ENCODE results near the gene CTSZ. TPM values are rescaled to one million over a fixed set of nuclear protein-coding genes. Genes with fewer than 3 reads are reported as not detected.

CTSZ gene
- total and polyA plus RNA-seq, 5 donors = 136 to 166 (median 147) TPM

- 76% methylated on average over 3 of the region's 3 CpGs for WGBS
- Histone ChIP-seq H3K27ac (ENCODE audit: low read length) (peak overlapping the region; percentile 13), H3K4me1 (ENCODE audit: control insufficient read depth, insufficient read depth, low read length) (peaks cover 9% of the 10 kb centered on the region), H3K9me3 (ENCODE audit: control insufficient read depth, low read length) (no peaks in the 10 kb centered on the region), H3K4me3 (ENCODE audit: low read length) (peak overlapping the region; percentile 76), H3K27me3 (ENCODE audit: control insufficient read depth, insufficient read depth) (no peaks in the 10 kb centered on the region)
- no peak for DNase-seq
- ATAC-seq = no peak
- intact Hi-C loops (cut with DNase I) = no loop called here
These were observed 1.4 kb downstream of the CTSZ start for GRCh38 chr20:59005523-59006166.

- peak; percentile 63 to 71 for ATAC-seq
- intact Hi-C loops (cut with DNase I) = no loop called here
- H3K27ac ChIP-seq (ENCODE audit: low read length) = no peak overlapping the region
- H3K27me3 ChIP-seq (ENCODE audit: control insufficient read depth, insufficient read depth) = no peaks in the 10 kb centered on the region
- no peaks in the 10 kb centered on the region for H3K9me3 ChIP-seq (ENCODE audit: control insufficient read depth, low read length)
- peaks cover 9% of the 10 kb centered on the region for H3K4me1 ChIP-seq (ENCODE audit: control insufficient read depth, insufficient read depth, low read length)
- H3K4me3 ChIP-seq (ENCODE audit: low read length) = no peak overlapping the region
- WGBS = 41% methylated on average over 17 of the region's 17 CpGs
- peak; percentile 61 to 87 (median 86) for DNase-seq
These were observed 2.1 kb downstream of the CTSZ start for GRCh38 chr20:59004763-59005522.

GRCh38 chr20:59004493-59004762, 2.6 kb downstream of the CTSZ start:
- Histone ChIP-seq H3K27ac (ENCODE audit: low read length) (no peak overlapping the region), H3K4me1 (ENCODE audit: control insufficient read depth, insufficient read depth, low read length) (peaks cover 9% of the 10 kb centered on the region), H3K9me3 (ENCODE audit: control insufficient read depth, low read length) (no peaks in the 10 kb centered on the region), H3K4me3 (ENCODE audit: low read length) (no peak overlapping the region), H3K27me3 (ENCODE audit: control insufficient read depth, insufficient read depth) (no peaks in the 10 kb centered on the region)
- DNase-seq (peak; percentile 48 to 86 (median 80)), ATAC-seq (no peak)
- 58% methylated on average over 4 of the region's 4 CpGs for WGBS
- intact Hi-C loops (cut with DNase I) = no loop called here

- Histone ChIP-seq H3K4me1 (ENCODE audit: control insufficient read depth, insufficient read depth, low read length) (peaks cover 9% of the 10 kb centered on the region), H3K27ac (ENCODE audit: low read length) (no peak overlapping the region)
- DNase-seq = no peak
These were observed 3.1 kb downstream of the CTSZ start for GRCh38 chr20:59003836-59004492.

GRCh38 chr20:59002874-59003399, 4.1 kb downstream of the CTSZ start:
- H3K27me3 ChIP-seq (ENCODE audit: control insufficient read depth, insufficient read depth) = no peaks in the 10 kb centered on the region
- WGBS = 86% methylated on average over 17 of the region's 17 CpGs
- DNase-seq (no peak), ATAC-seq (no peak)
- H3K27ac ChIP-seq (ENCODE audit: low read length) = no peak overlapping the region
- no peak overlapping the region for H3K4me3 ChIP-seq (ENCODE audit: low read length)
- no peaks in the 10 kb centered on the region for H3K9me3 ChIP-seq (ENCODE audit: control insufficient read depth, low read length)
- intact Hi-C loops (cut with DNase I) = no loop called here
- H3K4me1 ChIP-seq (ENCODE audit: control insufficient read depth, insufficient read depth, low read length) = peaks cover 9% of the 10 kb centered on the region

More at GRCh38 chr20:59003836-59004492, 3.1 kb downstream of the CTSZ start:
- WGBS = 86% methylated on average over 16 of the region's 16 CpGs
- H3K27me3 ChIP-seq (ENCODE audit: control insufficient read depth, insufficient read depth) = no peaks in the 10 kb centered on the region
- intact Hi-C loops (cut with DNase I) = no loop called here
- ATAC-seq = no peak
- no peak overlapping the region for H3K4me3 ChIP-seq (ENCODE audit: low read length)
- H3K9me3 ChIP-seq (ENCODE audit: control insufficient read depth, low read length) = no peaks in the 10 kb centered on the region

GRCh38 chr20:59002388-59002787, 4.7 kb downstream of the CTSZ start:
- WGBS = 79% methylated on average over 8 of the region's 8 CpGs
- H3K27me3 ChIP-seq (ENCODE audit: control insufficient read depth, insufficient read depth) = no peaks in the 10 kb centered on the region
- H3K9me3 ChIP-seq (ENCODE audit: control insufficient read depth, low read length) = no peaks in the 10 kb centered on the region
- ATAC-seq = no peak
- no peak for DNase-seq
- peaks cover 9% of the 10 kb centered on the region for H3K4me1 ChIP-seq (ENCODE audit: control insufficient read depth, insufficient read depth, low read length)
- H3K4me3 ChIP-seq (ENCODE audit: low read length) = no peak overlapping the region
- intact Hi-C loops (cut with DNase I) = no loop called here
- no peak overlapping the region for H3K27ac ChIP-seq (ENCODE audit: low read length)

GRCh38 chr20:59001449-59002171, 5.4 kb downstream of the CTSZ start:
- DNase-seq (no peak), ATAC-seq (no peak)
- Histone ChIP-seq H3K9me3 (ENCODE audit: control insufficient read depth, low read length) (no peaks in the 10 kb centered on the region), H3K27me3 (ENCODE audit: control insufficient read depth, insufficient read depth) (no peaks in the 10 kb centered on the region), H3K4me1 (ENCODE audit: control insufficient read depth, insufficient read depth, low read length) (peaks cover 9% of the 10 kb centered on the region), H3K27ac (ENCODE audit: low read length) (no peak overlapping the region), H3K4me3 (ENCODE audit: low read length) (no peak overlapping the region)
- intact Hi-C loops (cut with DNase I) = no loop called here
- 87% methylated on average over 27 of the region's 27 CpGs for WGBS

- Histone ChIP-seq H3K4me1 (ENCODE audit: control insufficient read depth, insufficient read depth, low read length) (peaks cover 9% of the 10 kb centered on the region), H3K27ac (ENCODE audit: low read length) (no peak overlapping the region), H3K27me3 (ENCODE audit: control insufficient read depth, insufficient read depth) (no peaks in the 10 kb centered on the region), H3K9me3 (ENCODE audit: control insufficient read depth, low read length) (no peaks in the 10 kb centered on the region), H3K4me3 (ENCODE audit: low read length) (no peak overlapping the region)
- DNase-seq = no peak
- intact Hi-C loops (cut with DNase I) = no loop called here
- no peak for ATAC-seq
- 88% methylated on average over 13 of the region's 13 CpGs for WGBS
These were observed 6.0 kb downstream of the CTSZ start for GRCh38 chr20:59001068-59001448.

GRCh38 chr20:59000326-59000725, 6.7 kb downstream of the CTSZ start:
- ATAC-seq = no peak
- WGBS = 80% methylated on average over 3 of the region's 3 CpGs
- DNase-seq = no peak
- no peaks in the 10 kb centered on the region for H3K27me3 ChIP-seq (ENCODE audit: control insufficient read depth, insufficient read depth)
- no peak overlapping the region for H3K27ac ChIP-seq (ENCODE audit: low read length)
- H3K4me3 ChIP-seq (ENCODE audit: low read length) = no peak overlapping the region
- no peaks in the 10 kb centered on the region for H3K9me3 ChIP-seq (ENCODE audit: control insufficient read depth, low read length)
- intact Hi-C loops (cut with DNase I) = no loop called here
- peaks cover 5% of the 10 kb centered on the region for H3K4me1 ChIP-seq (ENCODE audit: control insufficient read depth, insufficient read depth, low read length)

GRCh38 chr20:58998656-58999055, 8.4 kb downstream of the CTSZ start:
- no peak overlapping the region for H3K27ac ChIP-seq (ENCODE audit: low read length)
- ATAC-seq (no peak), DNase-seq (no peak)
- H3K4me1 ChIP-seq (ENCODE audit: control insufficient read depth, insufficient read depth, low read length) = no peaks in the 10 kb centered on the region
- no peak overlapping the region for H3K4me3 ChIP-seq (ENCODE audit: low read length)
- no peaks in the 10 kb centered on the region for H3K9me3 ChIP-seq (ENCODE audit: control insufficient read depth, low read length)
- 90% methylated on average over 11 of the region's 11 CpGs for WGBS
- H3K27me3 ChIP-seq (ENCODE audit: control insufficient read depth, insufficient read depth) = no peaks in the 10 kb centered on the region
- intact Hi-C loops (cut with DNase I) = no loop called here

Data from right cardiac atrium (tissue), 5 donors.